ENCODE data around the gene LPP.

GRCh38 chr3:188269040-188269439, 115.1 kb downstream of the LPP start:
- TF ChIP-seq POLR2AphosphoS5 (IDR thresholded peaks at IDR 0.05; ENCODE audit: borderline replicate concordance, low read depth, low read length) (no peak), EZH2 (IDR thresholded peaks at IDR 0.05) (no peak)

Measured in SK-N-MC (cell line).